T-helper 2 cell treated with Interferon-gamma antibody and Interleukin-4, amounts not matched to agents 5 μg/mL and 100 μg/mL, for 36 hours (primary cell): Measurements from ENCODE around the gene COPS8.
A peak's percentile ranks its signal among the peaks of the same experiment; 100 is the strongest.

Source experiments
- DNase-seq: peaks from one replicate; pipeline ENCODE4 v3.0.0; 2021; ENCODE audit warnings: low spot score
- H3K27ac Mint-ChIP-seq: one replicate; pipeline ENCODE4 v1.8.0; 2021; ENCODE audit warnings: mild to moderate bottlenecking, mixed read lengths
- H3K27me3 Mint-ChIP-seq: one replicate; pipeline ENCODE4 v1.8.0; 2021; ENCODE audit warnings: low read depth, mixed read lengths
- H3K36me3 Mint-ChIP-seq: one replicate; pipeline ENCODE4 v1.8.0; 2021; ENCODE audit warnings: low read depth, mixed read lengths
- H3K4me1 Mint-ChIP-seq: one replicate; pipeline ENCODE4 v1.8.0; 2021; ENCODE audit warnings: low read depth, mixed read lengths
- H3K4me3 Mint-ChIP-seq: one replicate; pipeline ENCODE4 v1.8.0; 2022; ENCODE audit warnings: mild to moderate bottlenecking, moderate library complexity, mixed read lengths
- H3K9me3 Mint-ChIP-seq: one replicate; pipeline ENCODE4 v1.8.0; 2021; ENCODE audit warnings: mixed read lengths

The COPS8 gene

GRCh38 chr2:237085248-237086221, at the start of gene COPS8:
COPS8 (plus strand) TSS chr2:237085889; CDS start chr2:237085965, 76 bp downstream.
- peak within 1 kb of the TSS; percentile 99 for H3K27ac Mint-ChIP-seq
- DNase-seq = peak; percentile 94
- no peaks in the 10 kb centered on the region for H3K36me3 Mint-ChIP-seq
- H3K27me3 Mint-ChIP-seq = no peaks in the 10 kb centered on the region
- peak within 1 kb of the TSS; percentile 98 for H3K4me3 Mint-ChIP-seq
- peaks cover 11% of the 10 kb centered on the region for H3K4me1 Mint-ChIP-seq
- no peaks in the 10 kb centered on the region for H3K9me3 Mint-ChIP-seq

GRCh38 chr2:237039301-237040031, 46.2 kb upstream of the COPS8 start:
- Mint-ChIP-seq H3K27ac (no peak overlapping the region), H3K27me3 (peaks cover 3% of the 10 kb centered on the region), H3K4me1 (no peaks in the 10 kb centered on the region), H3K36me3 (no peaks in the 10 kb centered on the region), H3K9me3 (no peaks in the 10 kb centered on the region), H3K4me3 (no peak overlapping the region)
- no peak for DNase-seq

- Mint-ChIP-seq H3K27me3 (peaks cover 5% of the 10 kb centered on the region), H3K9me3 (no peaks in the 10 kb centered on the region), H3K36me3 (no peaks in the 10 kb centered on the region), H3K4me3 (no peak overlapping the region), H3K4me1 (no peaks in the 10 kb centered on the region), H3K27ac (no peak overlapping the region)
- no peak for DNase-seq
Observed at GRCh38 chr2:237041231-237041630, 44.5 kb upstream of the COPS8 start.

GRCh38 chr2:237042101-237042500, 43.6 kb upstream of the COPS8 start:
- H3K36me3 Mint-ChIP-seq = no peaks in the 10 kb centered on the region
- no peaks in the 10 kb centered on the region for H3K9me3 Mint-ChIP-seq
- H3K27me3 Mint-ChIP-seq = peaks cover 3% of the 10 kb centered on the region
- DNase-seq = no peak
- no peaks in the 10 kb centered on the region for H3K4me1 Mint-ChIP-seq
- H3K4me3 Mint-ChIP-seq = no peak overlapping the region
- no peak overlapping the region for H3K27ac Mint-ChIP-seq

GRCh38 chr2:237043866-237044265, 41.8 kb upstream of the COPS8 start:
- H3K27me3 Mint-ChIP-seq = peaks cover 3% of the 10 kb centered on the region
- peaks cover 1% of the 10 kb centered on the region for H3K36me3 Mint-ChIP-seq
- no peak for DNase-seq
- peaks cover 11% of the 10 kb centered on the region for H3K9me3 Mint-ChIP-seq
- no peak overlapping the region for H3K27ac Mint-ChIP-seq
- H3K4me3 Mint-ChIP-seq = no peak overlapping the region
- no peaks in the 10 kb centered on the region for H3K4me1 Mint-ChIP-seq

GRCh38 chr2:237044281-237044680, 41.4 kb upstream of the COPS8 start:
- peaks cover 1% of the 10 kb centered on the region for H3K36me3 Mint-ChIP-seq
- H3K27me3 Mint-ChIP-seq = peaks cover 3% of the 10 kb centered on the region
- DNase-seq = no peak
- no peak overlapping the region for H3K4me3 Mint-ChIP-seq
- H3K27ac Mint-ChIP-seq = no peak overlapping the region
- no peaks in the 10 kb centered on the region for H3K4me1 Mint-ChIP-seq
- H3K9me3 Mint-ChIP-seq = peaks cover 16% of the 10 kb centered on the region

- H3K27ac Mint-ChIP-seq = no peak overlapping the region
- no peaks in the 10 kb centered on the region for H3K4me1 Mint-ChIP-seq
- DNase-seq = no peak
- peaks cover 6% of the 10 kb centered on the region for H3K27me3 Mint-ChIP-seq
- H3K9me3 Mint-ChIP-seq = peaks cover 17% of the 10 kb centered on the region
- peaks cover 1% of the 10 kb centered on the region for H3K36me3 Mint-ChIP-seq
- no peak overlapping the region for H3K4me3 Mint-ChIP-seq
Observed at GRCh38 chr2:237045449-237045848, 40.2 kb upstream of the COPS8 start.

GRCh38 chr2:237048595-237048994, 37.1 kb upstream of the COPS8 start:
- no peak for DNase-seq
- H3K9me3 Mint-ChIP-seq = peaks cover 17% of the 10 kb centered on the region
- no peaks in the 10 kb centered on the region for H3K4me1 Mint-ChIP-seq
- H3K27ac Mint-ChIP-seq = no peak overlapping the region
- peaks cover 1% of the 10 kb centered on the region for H3K36me3 Mint-ChIP-seq
- peaks cover 6% of the 10 kb centered on the region for H3K27me3 Mint-ChIP-seq
- no peak overlapping the region for H3K4me3 Mint-ChIP-seq

GRCh38 chr2:237051861-237052260, 33.8 kb upstream of the COPS8 start:
- Mint-ChIP-seq H3K27ac (no peak overlapping the region), H3K4me1 (no peaks in the 10 kb centered on the region), H3K9me3 (peaks cover 17% of the 10 kb centered on the region), H3K27me3 (peaks cover 4% of the 10 kb centered on the region), H3K4me3 (no peak overlapping the region), H3K36me3 (peaks cover 1% of the 10 kb centered on the region)
- no peak for DNase-seq

- Mint-ChIP-seq H3K27me3 (peaks cover 4% of the 10 kb centered on the region), H3K27ac (no peak overlapping the region), H3K36me3 (peaks cover 1% of the 10 kb centered on the region), H3K4me1 (no peaks in the 10 kb centered on the region), H3K4me3 (no peak overlapping the region), H3K9me3 (peaks cover 13% of the 10 kb centered on the region)
- DNase-seq = no peak
Observed at GRCh38 chr2:237053066-237053465, 32.6 kb upstream of the COPS8 start.

- Mint-ChIP-seq H3K9me3 (no peaks in the 10 kb centered on the region), H3K27me3 (no peaks in the 10 kb centered on the region), H3K36me3 (no peaks in the 10 kb centered on the region), H3K4me1 (peaks cover 7% of the 10 kb centered on the region), H3K4me3 (no peak overlapping the region), H3K27ac (no peak overlapping the region)
- DNase-seq = no peak
Observed at GRCh38 chr2:237055386-237056100, 30.1 kb upstream of the COPS8 start.

- H3K36me3 Mint-ChIP-seq = no peaks in the 10 kb centered on the region
- H3K9me3 Mint-ChIP-seq = no peaks in the 10 kb centered on the region
- no peak for DNase-seq
- H3K4me3 Mint-ChIP-seq = no peak overlapping the region
- H3K4me1 Mint-ChIP-seq = peaks cover 11% of the 10 kb centered on the region
- H3K27me3 Mint-ChIP-seq = no peaks in the 10 kb centered on the region
- H3K27ac Mint-ChIP-seq = no peak overlapping the region
Observed at GRCh38 chr2:237056287-237056875, 29.3 kb upstream of the COPS8 start.

- H3K27ac Mint-ChIP-seq = no peak overlapping the region
- H3K9me3 Mint-ChIP-seq = no peaks in the 10 kb centered on the region
- DNase-seq = no peak
- no peak overlapping the region for H3K4me3 Mint-ChIP-seq
- no peaks in the 10 kb centered on the region for H3K27me3 Mint-ChIP-seq
- peaks cover 11% of the 10 kb centered on the region for H3K4me1 Mint-ChIP-seq
- H3K36me3 Mint-ChIP-seq = no peaks in the 10 kb centered on the region
Observed at GRCh38 chr2:237057107-237057506, 28.6 kb upstream of the COPS8 start.
